ENCODE results near the gene ODAD4. TPM values are rescaled to one million over a fixed set of nuclear protein-coding genes. Genes with fewer than 3 reads are reported as not detected.

Gene ODAD4
- total RNA-seq, 1 donor from 2014 or later: 0.98 TPM

DNA sequence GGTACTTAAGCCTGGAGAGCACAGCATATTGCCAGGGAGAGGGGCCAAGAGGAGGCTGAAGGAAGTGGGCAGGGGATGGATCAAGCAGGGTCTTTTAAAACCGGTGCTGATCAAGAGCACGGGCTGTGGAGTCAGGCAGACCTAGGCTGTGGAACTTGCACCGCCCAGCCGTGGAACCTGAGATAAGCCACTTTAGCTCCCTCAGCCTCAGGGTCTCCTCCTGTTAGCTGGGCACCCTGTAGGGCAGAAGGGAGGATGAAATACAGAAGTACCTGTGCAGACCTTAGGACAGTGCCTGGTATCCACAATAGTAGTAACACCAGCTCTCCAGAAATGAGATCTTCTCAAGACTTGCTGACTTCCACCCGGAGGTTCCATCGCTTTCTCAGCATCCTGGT is 9.3 kb downstream of the ODAD4 start:
- FAIRE-seq: no peak
- no peaks in the 10 kb centered on the region for H3K27me3 ChIP-seq (ENCODE audit: insufficient read depth, low read length)
- Mint-ChIP-seq H3K4me3 (ENCODE audit: unreplicated experiment) (no peak overlapping the region), H3K9me3 (ENCODE audit: unreplicated experiment) (no peaks in the 10 kb centered on the region), H3K36me3 (ENCODE audit: low read depth, unreplicated experiment) (peaks cover 10% of the 10 kb centered on the region), H3K27me3 (ENCODE audit: low read depth, unreplicated experiment) (peaks cover 11% of the 10 kb centered on the region), H3K27ac (ENCODE audit: unreplicated experiment) (no peak overlapping the region), H3K4me1 (ENCODE audit: low read depth, unreplicated experiment) (no peaks in the 10 kb centered on the region)
- no peak for DNase-seq (ENCODE audit: low read depth)
- H3K4me3 ChIP-seq (ENCODE audit: insufficient read depth, low read depth, low read length): no peak overlapping the region
- no peaks in the 10 kb centered on the region for H3K79me2 ChIP-seq (ENCODE audit: insufficient read depth, low read length)
- H3K4me1 ChIP-seq (ENCODE audit: insufficient read depth, low read length): no peaks in the 10 kb centered on the region
- no peak overlapping the region for H2AFZ ChIP-seq (ENCODE audit: low read depth, low read length)
- no peak overlapping the region for H3K27ac ChIP-seq (ENCODE audit: low read depth, low read length)
- TF ChIP-seq EZH2 (IDR thresholded peaks at IDR 0.05; ENCODE audit: insufficient read depth, low read length): no peak
- TF ChIP-seq, protein P1, sequence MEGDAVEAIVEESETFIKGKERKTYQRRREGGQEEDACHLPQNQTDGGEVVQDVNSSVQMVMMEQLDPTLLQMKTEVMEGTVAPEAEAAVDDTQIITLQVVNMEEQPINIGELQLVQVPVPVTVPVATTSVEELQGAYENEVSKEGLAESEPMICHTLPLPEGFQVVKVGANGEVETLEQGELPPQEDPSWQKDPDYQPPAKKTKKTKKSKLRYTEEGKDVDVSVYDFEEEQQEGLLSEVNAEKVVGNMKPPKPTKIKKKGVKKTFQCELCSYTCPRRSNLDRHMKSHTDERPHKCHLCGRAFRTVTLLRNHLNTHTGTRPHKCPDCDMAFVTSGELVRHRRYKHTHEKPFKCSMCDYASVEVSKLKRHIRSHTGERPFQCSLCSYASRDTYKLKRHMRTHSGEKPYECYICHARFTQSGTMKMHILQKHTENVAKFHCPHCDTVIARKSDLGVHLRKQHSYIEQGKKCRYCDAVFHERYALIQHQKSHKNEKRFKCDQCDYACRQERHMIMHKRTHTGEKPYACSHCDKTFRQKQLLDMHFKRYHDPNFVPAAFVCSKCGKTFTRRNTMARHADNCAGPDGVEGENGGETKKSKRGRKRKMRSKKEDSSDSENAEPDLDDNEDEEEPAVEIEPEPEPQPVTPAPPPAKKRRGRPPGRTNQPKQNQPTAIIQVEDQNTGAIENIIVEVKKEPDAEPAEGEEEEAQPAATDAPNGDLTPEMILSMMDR (IDR thresholded peaks at IDR 0.05; ENCODE audit: insufficient read depth, low read depth, low read length): no peak
- H4K20me1 ChIP-seq (ENCODE audit: insufficient read depth, low read length): no peaks in the 10 kb centered on the region
- H3K9ac ChIP-seq (ENCODE audit: low read length): no peak overlapping the region
- H3K9me3 ChIP-seq (ENCODE audit: insufficient read depth, low read depth, low read length): no peaks in the 10 kb centered on the region
- H3K4me2 ChIP-seq (ENCODE audit: low read length): no peak overlapping the region
- no peaks in the 10 kb centered on the region for H3K36me3 ChIP-seq (ENCODE audit: insufficient read depth, low read length)

DNA sequence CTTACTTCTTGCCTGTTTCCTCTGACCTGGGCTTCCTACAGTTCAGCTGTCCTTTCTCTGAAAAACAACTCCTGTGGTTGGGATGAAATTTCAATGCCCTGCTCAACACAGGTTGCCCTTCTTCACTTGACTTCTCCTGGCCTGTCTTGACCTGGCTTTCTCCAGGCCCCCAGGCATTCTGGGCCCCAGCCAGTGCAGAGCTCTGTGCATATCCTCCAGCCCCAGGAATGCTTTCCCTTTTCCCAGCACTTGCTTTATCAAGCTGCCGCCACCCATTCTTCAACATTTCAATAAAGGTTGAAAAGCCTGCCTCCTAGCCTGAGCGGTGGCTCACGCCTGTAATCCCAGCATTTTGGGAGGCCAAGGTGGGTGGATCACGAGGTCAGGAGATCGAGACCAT is 10.8 kb downstream of the ODAD4 start:
- FAIRE-seq: no peak

More for the DNA sequence above, 10.8 kb downstream of the ODAD4 start:
- no peak for DNase-seq (ENCODE audit: low read depth)
- H3K4me2 ChIP-seq (ENCODE audit: low read length): no peak overlapping the region
- TF ChIP-seq EZH2 (IDR thresholded peaks at IDR 0.05; ENCODE audit: insufficient read depth, low read length): no peak
- TF ChIP-seq, protein P1 (IDR thresholded peaks at IDR 0.05; ENCODE audit: insufficient read depth, low read depth, low read length): no peak
- H4K20me1 ChIP-seq (ENCODE audit: insufficient read depth, low read length): no peaks in the 10 kb centered on the region
- no peaks in the 10 kb centered on the region for H3K79me2 ChIP-seq (ENCODE audit: insufficient read depth, low read length)
- H3K9me3 Mint-ChIP-seq (ENCODE audit: unreplicated experiment): no peaks in the 10 kb centered on the region
- H3K4me3 ChIP-seq (ENCODE audit: insufficient read depth, low read depth, low read length): no peak overlapping the region
- no peaks in the 10 kb centered on the region for H3K9me3 ChIP-seq (ENCODE audit: insufficient read depth, low read depth, low read length)
- H3K9ac ChIP-seq (ENCODE audit: low read length): no peak overlapping the region
- no peaks in the 10 kb centered on the region for H3K4me1 Mint-ChIP-seq (ENCODE audit: low read depth, unreplicated experiment)
- H3K27me3 Mint-ChIP-seq (ENCODE audit: low read depth, unreplicated experiment): peaks cover 11% of the 10 kb centered on the region
- no peak overlapping the region for H3K27ac Mint-ChIP-seq (ENCODE audit: unreplicated experiment)
- H3K4me3 Mint-ChIP-seq (ENCODE audit: unreplicated experiment): no peak overlapping the region
- no peak overlapping the region for H2AFZ ChIP-seq (ENCODE audit: low read depth, low read length)
- no peaks in the 10 kb centered on the region for H3K36me3 ChIP-seq (ENCODE audit: insufficient read depth, low read length)
- no peaks in the 10 kb centered on the region for H3K4me1 ChIP-seq (ENCODE audit: insufficient read depth, low read length)
- H3K27me3 ChIP-seq (ENCODE audit: insufficient read depth, low read length): no peaks in the 10 kb centered on the region
- H3K27ac ChIP-seq (ENCODE audit: low read depth, low read length): no peak overlapping the region
- H3K36me3 Mint-ChIP-seq (ENCODE audit: low read depth, unreplicated experiment): peaks cover 7% of the 10 kb centered on the region
